ENCODE measurements around the gene CD200R1L. TPM values are rescaled to one million over a fixed set of nuclear protein-coding genes. Genes with fewer than 3 reads are reported as not detected.

CD200R1L gene
- total and polyA plus RNA-seq, 2 experiments from 2014 or later, result not detected

DNA sequence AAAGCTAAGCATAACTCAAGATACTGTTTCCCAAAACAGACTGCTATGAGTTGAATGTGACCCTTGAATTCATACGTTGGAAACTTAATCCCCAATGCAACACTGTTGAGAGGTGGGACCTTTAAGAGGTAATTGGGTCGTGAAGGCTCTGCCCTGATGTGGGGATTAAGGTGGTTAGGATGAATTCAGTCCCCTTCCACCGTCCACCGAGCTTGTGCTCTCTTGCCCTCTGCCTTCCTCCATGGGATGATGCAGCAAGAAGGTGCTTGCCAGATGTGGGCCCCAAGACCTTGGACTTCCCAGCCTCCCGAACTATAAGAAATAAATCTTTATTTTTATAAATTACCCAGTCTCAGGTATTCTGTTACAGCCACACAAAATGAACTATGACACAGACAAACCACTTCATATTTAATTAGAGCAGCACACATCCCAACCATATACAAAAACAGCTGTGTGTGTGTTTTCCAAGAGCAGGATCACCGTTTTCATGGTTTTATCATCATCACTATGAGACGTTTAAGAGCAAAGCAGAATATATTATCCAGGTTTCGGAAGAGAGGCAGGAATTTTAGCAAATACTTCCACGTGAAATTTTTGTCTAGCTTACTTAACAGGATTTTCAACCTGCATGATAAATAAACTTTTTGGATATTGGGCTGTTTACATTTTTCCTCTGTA is 61.2 kb downstream of the CD200R1L start:
- Histone ChIP-seq H3K4me1 (ENCODE audit: insufficient read depth) (no peaks in the 10 kb centered on the region), H3K9me2 (ENCODE audit: insufficient read depth) (peaks cover 10% of the 10 kb centered on the region; the same call in 1 of the 2 replicates), H3K4me2 (no peak overlapping the region), H3F3A (replicated peaks; ENCODE audit: low read depth) (no peaks in the 10 kb centered on the region), H3K79me2 (replicated peaks; ENCODE audit: insufficient read depth) (no peaks in the 10 kb centered on the region), H3K27ac (ENCODE audit: low read depth) (no peak overlapping the region), H3K27me3 (ENCODE audit: insufficient read depth) (no peaks in the 10 kb centered on the region), H3K4me3 (no peak overlapping the region), H4K20me1 (replicated peaks; ENCODE audit: insufficient read depth) (no peaks in the 10 kb centered on the region), H3K36me3 (ENCODE audit: insufficient read depth) (no peaks in the 10 kb centered on the region), H2AFZ (no peak overlapping the region)
- TF ChIP-seq CREB1 (CRISPR knock-in tag; IDR thresholded peaks at IDR 0.05; ENCODE audit: low read depth), result no peak
- TF ChIP-seq JUNB (IDR thresholded peaks at IDR 0.05; ENCODE audit: unreplicated experiment), result no peak
- TF ChIP-seq, protein P1, sequence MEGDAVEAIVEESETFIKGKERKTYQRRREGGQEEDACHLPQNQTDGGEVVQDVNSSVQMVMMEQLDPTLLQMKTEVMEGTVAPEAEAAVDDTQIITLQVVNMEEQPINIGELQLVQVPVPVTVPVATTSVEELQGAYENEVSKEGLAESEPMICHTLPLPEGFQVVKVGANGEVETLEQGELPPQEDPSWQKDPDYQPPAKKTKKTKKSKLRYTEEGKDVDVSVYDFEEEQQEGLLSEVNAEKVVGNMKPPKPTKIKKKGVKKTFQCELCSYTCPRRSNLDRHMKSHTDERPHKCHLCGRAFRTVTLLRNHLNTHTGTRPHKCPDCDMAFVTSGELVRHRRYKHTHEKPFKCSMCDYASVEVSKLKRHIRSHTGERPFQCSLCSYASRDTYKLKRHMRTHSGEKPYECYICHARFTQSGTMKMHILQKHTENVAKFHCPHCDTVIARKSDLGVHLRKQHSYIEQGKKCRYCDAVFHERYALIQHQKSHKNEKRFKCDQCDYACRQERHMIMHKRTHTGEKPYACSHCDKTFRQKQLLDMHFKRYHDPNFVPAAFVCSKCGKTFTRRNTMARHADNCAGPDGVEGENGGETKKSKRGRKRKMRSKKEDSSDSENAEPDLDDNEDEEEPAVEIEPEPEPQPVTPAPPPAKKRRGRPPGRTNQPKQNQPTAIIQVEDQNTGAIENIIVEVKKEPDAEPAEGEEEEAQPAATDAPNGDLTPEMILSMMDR (conservative IDR thresholded peaks at IDR 0.05; ENCODE audit: low read depth in 2 of 2), result no peak
- Mint-ChIP-seq H3K27me3 (ENCODE audit: insufficient read depth, low read depth, poor library complexity) (no peaks in the 10 kb centered on the region), H3K9me3 (peaks cover 19% of the 10 kb centered on the region), H3K4me3 (no peak overlapping the region), H3K4me1 (no peaks in the 10 kb centered on the region), H3K27ac (no peak overlapping the region), H3K36me3 (ENCODE audit: low read depth) (peaks cover 2% of the 10 kb centered on the region; the same call in 1 of the 3 replicates)
- no peak for DNase-seq (ENCODE audit: low spot score)
- no peak for ATAC-seq

DNA sequence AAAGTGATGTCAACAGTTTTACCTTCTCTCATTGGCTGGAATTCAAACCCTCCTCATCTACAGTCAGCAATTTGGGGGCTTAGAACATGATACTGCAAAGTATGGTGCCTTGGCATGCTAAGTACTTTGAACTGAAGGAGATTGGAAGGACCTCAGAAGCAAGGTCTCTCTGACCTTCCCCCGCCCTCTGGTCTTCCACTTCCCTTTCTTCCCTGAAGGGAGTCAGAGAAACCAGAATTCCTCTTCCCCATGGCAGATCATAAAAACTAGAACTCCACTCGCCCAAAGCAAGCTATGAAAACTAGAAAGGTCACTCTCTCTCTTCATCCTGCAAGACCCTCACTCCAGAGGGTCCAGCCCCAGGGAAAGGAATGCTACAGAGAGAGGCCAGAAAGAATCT is 64.2 kb downstream of the CD200R1L start:
- Histone ChIP-seq H3K9me2 (ENCODE audit: insufficient read depth) (peaks cover 10% of the 10 kb centered on the region; the same call in 1 of the 2 replicates), H3K27me3 (ENCODE audit: insufficient read depth) (no peaks in the 10 kb centered on the region), H3K79me2 (replicated peaks; ENCODE audit: insufficient read depth) (no peaks in the 10 kb centered on the region), H3K4me3 (no peak overlapping the region), H3K27ac (ENCODE audit: low read depth) (no peak overlapping the region), H3K4me1 (ENCODE audit: insufficient read depth) (no peaks in the 10 kb centered on the region), H3F3A (replicated peaks; ENCODE audit: low read depth) (no peaks in the 10 kb centered on the region), H4K20me1 (replicated peaks; ENCODE audit: insufficient read depth) (no peaks in the 10 kb centered on the region), H3K36me3 (ENCODE audit: insufficient read depth) (no peaks in the 10 kb centered on the region), H2AFZ (peak overlapping the region; percentile 47; the same call in 1 of the 2 replicates), H3K4me2 (no peak overlapping the region)
- no peaks in the 10 kb centered on the region for H3K27me3 Mint-ChIP-seq (ENCODE audit: insufficient read depth, low read depth, poor library complexity)
- H3K4me3 Mint-ChIP-seq, result no peak overlapping the region
- peaks cover 5% of the 10 kb centered on the region for H3K9me3 Mint-ChIP-seq
- H3K27ac Mint-ChIP-seq, result no peak overlapping the region
- H3K4me1 Mint-ChIP-seq, result no peaks in the 10 kb centered on the region
- TF ChIP-seq, protein P2, sequence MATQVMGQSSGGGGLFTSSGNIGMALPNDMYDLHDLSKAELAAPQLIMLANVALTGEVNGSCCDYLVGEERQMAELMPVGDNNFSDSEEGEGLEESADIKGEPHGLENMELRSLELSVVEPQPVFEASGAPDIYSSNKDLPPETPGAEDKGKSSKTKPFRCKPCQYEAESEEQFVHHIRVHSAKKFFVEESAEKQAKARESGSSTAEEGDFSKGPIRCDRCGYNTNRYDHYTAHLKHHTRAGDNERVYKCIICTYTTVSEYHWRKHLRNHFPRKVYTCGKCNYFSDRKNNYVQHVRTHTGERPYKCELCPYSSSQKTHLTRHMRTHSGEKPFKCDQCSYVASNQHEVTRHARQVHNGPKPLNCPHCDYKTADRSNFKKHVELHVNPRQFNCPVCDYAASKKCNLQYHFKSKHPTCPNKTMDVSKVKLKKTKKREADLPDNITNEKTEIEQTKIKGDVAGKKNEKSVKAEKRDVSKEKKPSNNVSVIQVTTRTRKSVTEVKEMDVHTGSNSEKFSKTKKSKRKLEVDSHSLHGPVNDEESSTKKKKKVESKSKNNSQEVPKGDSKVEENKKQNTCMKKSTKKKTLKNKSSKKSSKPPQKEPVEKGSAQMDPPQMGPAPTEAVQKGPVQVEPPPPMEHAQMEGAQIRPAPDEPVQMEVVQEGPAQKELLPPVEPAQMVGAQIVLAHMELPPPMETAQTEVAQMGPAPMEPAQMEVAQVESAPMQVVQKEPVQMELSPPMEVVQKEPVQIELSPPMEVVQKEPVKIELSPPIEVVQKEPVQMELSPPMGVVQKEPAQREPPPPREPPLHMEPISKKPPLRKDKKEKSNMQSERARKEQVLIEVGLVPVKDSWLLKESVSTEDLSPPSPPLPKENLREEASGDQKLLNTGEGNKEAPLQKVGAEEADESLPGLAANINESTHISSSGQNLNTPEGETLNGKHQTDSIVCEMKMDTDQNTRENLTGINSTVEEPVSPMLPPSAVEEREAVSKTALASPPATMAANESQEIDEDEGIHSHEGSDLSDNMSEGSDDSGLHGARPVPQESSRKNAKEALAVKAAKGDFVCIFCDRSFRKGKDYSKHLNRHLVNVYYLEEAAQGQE (IDR thresholded peaks at IDR 0.05; ENCODE audit: unreplicated experiment), result no peak
- no peak for TF ChIP-seq STAT1 (IDR thresholded peaks at IDR 0.05; ENCODE audit: unreplicated experiment)
- TF ChIP-seq, protein P3, sequence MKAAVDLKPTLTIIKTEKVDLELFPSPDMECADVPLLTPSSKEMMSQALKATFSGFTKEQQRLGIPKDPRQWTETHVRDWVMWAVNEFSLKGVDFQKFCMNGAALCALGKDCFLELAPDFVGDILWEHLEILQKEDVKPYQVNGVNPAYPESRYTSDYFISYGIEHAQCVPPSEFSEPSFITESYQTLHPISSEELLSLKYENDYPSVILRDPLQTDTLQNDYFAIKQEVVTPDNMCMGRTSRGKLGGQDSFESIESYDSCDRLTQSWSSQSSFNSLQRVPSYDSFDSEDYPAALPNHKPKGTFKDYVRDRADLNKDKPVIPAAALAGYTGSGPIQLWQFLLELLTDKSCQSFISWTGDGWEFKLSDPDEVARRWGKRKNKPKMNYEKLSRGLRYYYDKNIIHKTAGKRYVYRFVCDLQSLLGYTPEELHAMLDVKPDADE (IDR thresholded peaks at IDR 0.05), result no peak
- no peak for TF ChIP-seq POLR2AphosphoS5 (IDR thresholded peaks at IDR 0.05; ENCODE audit: low read depth)
- TF ChIP-seq CREB1 (CRISPR knock-in tag; IDR thresholded peaks at IDR 0.05; ENCODE audit: low read depth), result no peak
- no peak for TF ChIP-seq EZH2 (IDR thresholded peaks at IDR 0.05; ENCODE audit: low read depth, unreplicated experiment)
- TF ChIP-seq NANOG (IDR thresholded peaks at IDR 0.05; ENCODE audit: borderline replicate concordance), result no peak
- no peak for TF ChIP-seq ZNF114 (CRISPR knock-in tag; IDR thresholded peaks at IDR 0.05)
- DNase-seq (ENCODE audit: low spot score) (no peak), ATAC-seq (no peak)
- H3K36me3 Mint-ChIP-seq (ENCODE audit: low read depth), result no peaks in the 10 kb centered on the region; the same call in 2 of the 3 replicates
